KMS-11 (cell line): Measurements from ENCODE around the gene RAD51B.
A peak's percentile ranks its signal among the peaks of the same experiment; 100 is the strongest.

Experiments
- H2AFZ ChIP-seq: fragments of 200-600 bp; sonication (generic); 2 replicates; pipeline ENCODE4 v1.6.1; 2016; ENCODE audit warnings: antibody characterized with exemption, mixed run types, low read depth
- H3K27ac ChIP-seq: fragments of 200-600 bp; sonication (generic); 2 replicates; pipeline ENCODE4 v1.6.1; 2016; ENCODE audit warnings: mild to moderate bottlenecking, mixed run types
- H3K27me3 ChIP-seq: fragments of 200-600 bp; sonication (generic); 2 replicates; pipeline ENCODE4 v1.6.1; 2017; ENCODE audit warnings: mild to moderate bottlenecking, low read depth, mixed run types, moderate library complexity; ENCODE audit not compliant: insufficient read depth
- H3K36me3 ChIP-seq: fragments of 200-600 bp; sonication (generic); 2 replicates; pipeline ENCODE4 v1.6.1; 2017; ENCODE audit warnings: mild to moderate bottlenecking, mixed run types; ENCODE audit not compliant: insufficient read depth
- H3K4me1 ChIP-seq: fragments of 200-600 bp; sonication (generic); 2 replicates; pipeline ENCODE4 v1.6.1; 2016; ENCODE audit warnings: mild to moderate bottlenecking, low read depth, mixed run types; ENCODE audit not compliant: poor library complexity, severe bottlenecking
- H3K4me2 ChIP-seq: fragments of 200-600 bp; sonication (generic); 2 replicates; pipeline ENCODE4 v1.7.0; 2016; ENCODE audit warnings: mild to moderate bottlenecking, mixed run types
- H3K4me3 ChIP-seq: fragments of 200-600 bp; sonication (generic); IDR thresholded peaks from 2 replicates; pipeline ENCODE4 v1.6.1; 2017; ENCODE audit warnings: low read depth, low read length, mixed read lengths; ENCODE audit not compliant: insufficient read depth
- H3K79me2 ChIP-seq: fragments of 200-600 bp; sonication (generic); 2 replicates; pipeline ENCODE4 v1.6.1; 2016; ENCODE audit warnings: low read depth, mixed run types; ENCODE audit not compliant: insufficient read depth
- H3K9ac ChIP-seq: fragments of 200-600 bp; sonication (generic); 2 replicates; pipeline ENCODE4 v1.6.1; 2016; ENCODE audit warnings: mild to moderate bottlenecking, mixed run types
- H4K20me1 ChIP-seq: fragments of 200-600 bp; sonication (generic); 2 replicates; pipeline ENCODE4 v1.6.1; 2016; ENCODE audit warnings: mild to moderate bottlenecking, mixed run types; ENCODE audit not compliant: insufficient read depth
- CTCF ChIP-seq: fragments of 200-600 bp; sonication (generic); conservative IDR thresholded peaks from 2 replicates; pipeline ENCODE4 v1.6.1; 2017; ENCODE audit warnings: low read depth, mild to moderate bottlenecking, antibody characterized with exemption, low read length, moderate library complexity, mixed read lengths

The RAD51B gene

GRCh38 chr14:68377006-68377405 lies 557.4 kb downstream of the RAD51B start:
- Histone ChIP-seq H3K36me3 (no peaks in the 10 kb centered on the region), H3K27me3 (no peaks in the 10 kb centered on the region), H3K9ac (no peak overlapping the region), H4K20me1 (no peaks in the 10 kb centered on the region), H3K4me2 (no peak overlapping the region), H3K79me2 (no peaks in the 10 kb centered on the region), H3K4me1 (peaks cover 33% of the 10 kb centered on the region), H3K27ac (no peak overlapping the region), H2AFZ (no peak overlapping the region), H3K4me3 (no peak overlapping the region)
- no peak for TF ChIP-seq CTCF

DNA sequence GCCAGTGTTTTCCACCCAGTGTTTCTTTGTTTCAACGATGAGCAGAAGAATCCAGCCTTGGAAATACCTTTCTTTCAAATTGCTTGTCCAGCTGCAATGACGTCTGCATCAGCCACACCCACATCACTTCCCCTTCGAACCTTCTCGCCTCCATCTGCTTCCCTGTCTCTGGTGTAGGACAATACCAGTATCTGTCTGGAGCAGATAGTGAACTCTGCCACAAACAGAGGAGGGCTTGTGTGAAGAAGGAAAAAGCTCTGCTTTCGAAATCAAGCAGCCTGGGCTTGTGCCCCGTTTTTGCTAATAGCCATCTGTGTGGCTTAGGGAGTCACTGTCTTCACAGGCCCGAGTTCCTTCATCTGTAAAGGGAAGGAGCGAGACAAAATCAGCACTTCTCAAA lies 557.9 kb downstream of the RAD51B start:
- no peaks in the 10 kb centered on the region for H3K36me3 ChIP-seq
- H3K27me3 ChIP-seq: no peaks in the 10 kb centered on the region
- H3K4me3 ChIP-seq: no peak overlapping the region
- TF ChIP-seq CTCF: no peak
- no peaks in the 10 kb centered on the region for H4K20me1 ChIP-seq
- peaks cover 33% of the 10 kb centered on the region for H3K4me1 ChIP-seq
- no peak overlapping the region for H3K27ac ChIP-seq
- H3K4me2 ChIP-seq: no peak overlapping the region
- no peaks in the 10 kb centered on the region for H3K79me2 ChIP-seq
- H3K9ac ChIP-seq: no peak overlapping the region
- H2AFZ ChIP-seq: no peak overlapping the region

DNA sequence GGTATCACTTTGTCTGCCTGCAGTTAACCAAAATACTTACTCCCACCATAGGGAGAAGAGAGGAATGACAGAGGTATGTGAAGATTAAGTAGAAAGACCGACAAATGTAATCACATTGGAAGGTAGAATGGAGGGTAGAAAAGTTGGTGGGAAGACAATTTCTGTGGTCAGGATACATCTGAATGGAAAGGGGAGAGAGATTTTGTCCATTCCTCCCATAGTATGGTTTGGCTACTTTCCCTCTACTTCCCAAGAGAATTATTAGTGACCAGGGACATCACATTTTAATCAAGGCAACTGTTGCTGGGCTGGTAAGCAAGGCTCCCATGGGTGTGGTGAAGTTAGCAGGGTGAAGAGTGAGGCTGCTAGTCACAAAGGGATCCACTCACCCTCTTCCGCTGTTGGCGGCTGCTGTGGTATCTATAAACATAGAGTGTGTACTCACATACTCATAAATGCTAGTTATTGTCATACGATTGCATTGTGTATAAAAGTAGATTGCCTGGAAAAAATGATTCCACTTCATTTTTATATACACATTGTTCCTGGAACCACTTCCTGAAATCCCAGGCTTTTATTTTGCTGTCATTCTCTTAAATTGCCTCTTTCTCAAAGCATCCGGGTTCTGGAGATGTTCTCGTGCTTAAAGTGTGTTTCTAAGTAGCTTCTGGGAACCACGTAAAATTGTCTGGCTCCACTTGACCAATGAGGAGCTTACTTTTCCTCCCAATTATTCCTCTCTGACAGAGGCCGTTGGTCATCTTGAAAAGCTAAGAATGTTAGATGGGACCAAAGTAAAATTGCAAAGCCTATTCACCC lies 560.1 kb downstream of the RAD51B start:
- H3K27me3 ChIP-seq: no peaks in the 10 kb centered on the region
- H3K79me2 ChIP-seq: no peaks in the 10 kb centered on the region
- no peak overlapping the region; the same call in 1 of the 2 replicates for H3K9ac ChIP-seq
- no peak overlapping the region for H2AFZ ChIP-seq
- no peak for TF ChIP-seq CTCF
- H3K36me3 ChIP-seq: no peaks in the 10 kb centered on the region
- H3K4me3 ChIP-seq: no peak overlapping the region
- peak overlapping the region; percentile 73 for H3K4me2 ChIP-seq
- H3K27ac ChIP-seq: peak overlapping the region; percentile 46
- no peaks in the 10 kb centered on the region for H4K20me1 ChIP-seq
- peaks cover 48% of the 10 kb centered on the region for H3K4me1 ChIP-seq

DNA sequence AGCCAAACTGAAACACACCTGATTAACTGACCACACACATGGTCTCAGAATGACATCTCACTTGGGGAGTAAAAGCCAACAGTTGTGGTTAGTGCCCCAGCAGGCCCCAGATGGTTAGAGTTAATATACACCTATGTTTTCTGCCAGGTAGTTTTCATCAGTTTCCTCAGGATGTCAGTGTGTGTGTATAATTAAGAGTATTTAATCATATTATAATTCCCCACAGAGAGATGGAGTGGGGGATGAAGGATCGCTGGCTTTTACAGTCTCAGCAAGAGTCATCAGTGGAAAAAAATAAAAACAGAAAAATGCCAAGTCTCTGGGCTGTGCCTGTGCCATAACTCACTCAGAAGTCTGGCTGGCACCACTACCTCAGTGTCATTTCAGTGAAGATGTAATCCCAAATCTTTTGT lies 560.8 kb downstream of the RAD51B start:
- peaks cover 48% of the 10 kb centered on the region for H3K4me1 ChIP-seq
- no peaks in the 10 kb centered on the region for H3K27me3 ChIP-seq
- no peaks in the 10 kb centered on the region for H3K79me2 ChIP-seq
- no peak overlapping the region; the same call in 1 of the 2 replicates for H3K9ac ChIP-seq
- H2AFZ ChIP-seq: no peak overlapping the region
- H3K36me3 ChIP-seq: no peaks in the 10 kb centered on the region
- H3K4me3 ChIP-seq: no peak overlapping the region
- H3K4me2 ChIP-seq: peak overlapping the region; percentile 73
- H4K20me1 ChIP-seq: no peaks in the 10 kb centered on the region
- TF ChIP-seq CTCF: no peak
- peak overlapping the region; percentile 46 for H3K27ac ChIP-seq
